Activated CD4-positive, alpha-beta T cell treated with anti-CD3 and anti-CD28 coated beads, Interleukin-2, amount 10 ng/mL, durations not matched to agents 7 days and 5 days (primary cell): ENCODE measurements around the gene C1GALT1C1. TPM values are rescaled to one million over a fixed set of nuclear protein-coding genes. Genes with fewer than 3 reads are reported as not detected.
A peak's percentile ranks its signal among the peaks of the same experiment; 100 is the strongest.
"Not testable (repeated sequence)": the region's sequence is repeated elsewhere in the genome, so short reads cannot be mapped to it uniquely, and the experiment has no call there.

ENCODE experiments used
- CTCF ChIA-PET: fragments of 350-600 bp; sonication (Branson Sonifier 250); formaldehyde crosslinking; loops from one replicate; lab custom pipeline; 2021; ENCODE audit warnings: antibody characterized with exemption; lab: Charles Lee
- POLR2A ChIA-PET: fragments of 350-600 bp; sonication (Branson Sonifier 250); formaldehyde crosslinking; loops from one replicate; lab custom pipeline; 2021; ENCODE audit warnings: antibody characterized with exemption; lab: Charles Lee
- DNase-seq: peaks from one replicate; pipeline ENCODE4 v3.0.0-alpha.2; 2020
- H3K27ac Mint-ChIP-seq: one replicate; pipeline ENCODE4 v1.8.0; 2021; ENCODE audit warnings: mild to moderate bottlenecking, moderate library complexity, mixed read lengths
- H3K27me3 Mint-ChIP-seq: one replicate; pipeline ENCODE4 v1.8.0; 2021; ENCODE audit warnings: mixed read lengths
- H3K36me3 Mint-ChIP-seq: one replicate; pipeline ENCODE4 v1.8.0; 2021; ENCODE audit warnings: low read depth, mixed read lengths
- H3K4me1 Mint-ChIP-seq: one replicate; pipeline ENCODE4 v1.8.0; 2021; ENCODE audit warnings: mixed read lengths
- H3K4me3 Mint-ChIP-seq: one replicate; pipeline ENCODE4 v1.8.0; 2021; ENCODE audit warnings: mild to moderate bottlenecking, moderate library complexity, mixed read lengths
- H3K9me3 Mint-ChIP-seq: one replicate; pipeline ENCODE4 v1.8.0; 2021; ENCODE audit warnings: mixed read lengths
- total RNA-seq, 2 experiments: library from RNA; stranded (reverse); gene quantifications; one replicate each; pipeline ENCODE4 v1.2.3, GENCODE V29; 2021

Gene C1GALT1C1
- 10 to 100 TPM; 24.8 to 25.6 TPM for total RNA-seq

DNA sequence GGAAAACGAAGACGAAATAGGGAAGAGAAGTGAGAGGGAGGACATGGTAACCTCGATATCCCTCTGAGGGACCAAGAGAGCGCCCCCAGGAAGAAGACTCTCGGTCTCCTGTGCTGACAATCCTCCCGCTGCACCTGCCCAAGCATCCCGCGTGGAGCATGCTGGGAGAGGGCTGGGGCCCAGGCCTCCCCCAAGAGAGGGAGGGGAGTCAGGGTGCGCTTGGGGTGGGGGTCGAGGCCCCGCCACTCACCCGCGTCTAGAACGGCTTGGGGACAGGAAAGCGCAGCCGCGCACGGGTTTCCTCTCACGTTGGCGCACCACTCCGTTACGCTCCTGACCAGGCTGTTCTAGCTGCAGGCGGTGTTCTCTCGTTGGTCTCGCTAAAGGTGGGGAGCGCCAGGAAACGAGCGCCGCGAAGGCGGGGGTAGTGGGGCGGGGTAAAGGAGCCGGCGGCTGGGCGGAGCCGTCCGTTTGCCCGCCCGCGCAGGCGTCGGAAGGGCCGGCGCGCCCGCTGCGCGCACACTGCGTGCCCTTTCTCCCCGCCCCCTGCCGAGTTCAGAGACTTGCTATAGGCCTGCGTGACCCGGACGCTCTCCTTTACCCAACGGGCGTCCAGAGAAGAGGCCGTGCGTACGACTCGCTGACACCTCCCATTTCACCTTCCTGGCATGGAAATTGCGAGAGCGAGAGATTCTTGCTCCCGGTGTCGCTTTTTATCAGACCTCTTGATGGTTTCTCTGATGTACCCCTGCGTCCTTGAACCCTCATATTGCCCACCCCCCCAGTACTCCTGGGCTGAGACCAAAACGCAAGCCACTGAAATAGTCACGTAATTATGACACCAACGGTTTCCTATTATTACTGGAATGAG lies at the start of gene C1GALT1C1:
Gene C1GALT1C1 (minus strand): TSS at position 388 of the 871 bp plus-strand sequence. CDS start 2,888 bp downstream, outside the sequence.
- POLR2A ChIA-PET, result interaction anchor here (1.0 kb wide), 1 partner anchor 26 kb away, joined by 4 read pairs; the partner anchor contains the start of gene MCTS1
- CTCF ChIA-PET, result interaction anchor here (0.6 kb wide), 1 partner anchor 679 kb away, joined by 3 read pairs; no protein-coding TSS in a partner anchor
- peaks cover 29% of the 10 kb centered on the region for H3K4me1 Mint-ChIP-seq
- DNase-seq, result peak; percentile 92
- peak within 1 kb of the TSS; percentile 96 for H3K27ac Mint-ChIP-seq
- H3K4me3 Mint-ChIP-seq, result peak within 1 kb of the TSS; percentile 83
- H3K27me3 Mint-ChIP-seq, result no peaks in the 10 kb centered on the region
- no peaks in the 10 kb centered on the region for H3K9me3 Mint-ChIP-seq
- peaks cover 13% of the 10 kb centered on the region for H3K36me3 Mint-ChIP-seq

DNA sequence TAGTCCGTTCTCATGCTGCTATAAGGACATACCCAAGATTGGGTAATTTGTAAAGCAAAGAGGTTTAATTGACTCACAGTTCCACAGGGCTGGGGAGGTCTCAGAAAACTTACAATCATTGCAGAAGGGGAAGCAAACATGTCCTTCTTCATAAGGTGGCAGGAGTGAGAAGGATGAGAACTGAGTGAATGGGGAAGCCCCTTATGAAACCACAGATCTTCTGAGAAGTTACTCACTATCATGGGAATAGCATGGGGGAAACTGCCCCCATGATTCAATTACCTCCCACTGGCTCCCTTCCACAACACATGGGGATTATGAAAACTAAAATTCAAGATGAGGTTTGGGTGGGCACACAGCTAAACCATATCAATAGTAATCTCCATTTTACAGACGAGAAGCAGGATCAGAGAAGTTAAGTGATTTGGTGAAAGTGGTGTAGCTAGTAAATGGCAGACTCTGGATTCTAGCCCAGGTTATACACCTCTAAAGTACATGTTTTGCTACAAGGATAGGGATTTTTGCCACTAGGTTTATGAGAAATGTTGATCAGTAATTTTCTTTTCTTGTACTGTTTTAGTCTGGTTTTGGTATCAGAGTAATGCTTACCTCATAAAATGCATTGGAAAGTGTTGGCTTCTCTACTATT lies 47.3 kb upstream of the C1GALT1C1 start:
- H3K27ac Mint-ChIP-seq, result no peak overlapping the region
- no peak overlapping the region for H3K4me3 Mint-ChIP-seq
- peaks cover 9% of the 10 kb centered on the region for H3K9me3 Mint-ChIP-seq
- H3K36me3 Mint-ChIP-seq, result peaks cover 5% of the 10 kb centered on the region
- DNase-seq, result no peak
- no peaks in the 10 kb centered on the region for H3K27me3 Mint-ChIP-seq
- peaks cover 14% of the 10 kb centered on the region for H3K4me1 Mint-ChIP-seq
- ChIA-PET CTCF (no interaction called here), POLR2A (no interaction called here)

DNA sequence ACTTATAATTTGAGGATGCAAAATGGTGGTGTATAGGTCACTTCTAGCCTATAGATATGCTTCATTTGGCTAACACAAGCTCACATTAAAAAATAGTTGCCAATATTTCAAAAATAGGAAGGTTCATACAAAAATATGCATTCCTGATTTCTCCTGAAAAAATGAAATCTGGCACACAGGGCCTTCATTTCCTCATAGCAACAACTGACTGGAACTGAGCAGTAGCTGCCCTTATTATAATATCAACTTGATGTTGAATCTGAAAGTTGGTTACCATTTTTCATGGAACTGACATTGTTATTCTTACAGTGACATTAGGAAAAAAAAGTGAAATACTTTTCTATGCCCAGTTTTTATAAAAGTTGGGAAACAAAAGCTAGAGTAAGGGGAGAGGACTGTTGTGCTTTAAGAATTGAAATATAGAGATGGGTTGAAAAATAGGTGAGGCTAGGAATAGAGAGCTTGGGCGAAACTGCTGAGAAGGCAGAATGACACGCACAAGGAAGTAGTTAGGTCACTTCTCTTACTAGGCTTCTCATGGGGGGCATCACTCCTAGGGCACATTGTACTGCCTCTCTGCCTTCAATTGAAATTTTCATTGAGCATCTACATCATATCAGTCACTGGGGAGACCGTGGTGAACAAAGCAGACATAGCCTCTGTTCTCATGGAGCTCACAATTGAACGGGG lies 43.1 kb upstream of the C1GALT1C1 start:
- Mint-ChIP-seq H3K4me3 (no peak overlapping the region), H3K9me3 (peaks cover 9% of the 10 kb centered on the region), H3K36me3 (peaks cover 3% of the 10 kb centered on the region), H3K4me1 (peaks cover 5% of the 10 kb centered on the region), H3K27ac (no peak overlapping the region), H3K27me3 (no peaks in the 10 kb centered on the region)
- ChIA-PET POLR2A (no interaction called here), CTCF (no interaction called here)
- no peak for DNase-seq

DNA sequence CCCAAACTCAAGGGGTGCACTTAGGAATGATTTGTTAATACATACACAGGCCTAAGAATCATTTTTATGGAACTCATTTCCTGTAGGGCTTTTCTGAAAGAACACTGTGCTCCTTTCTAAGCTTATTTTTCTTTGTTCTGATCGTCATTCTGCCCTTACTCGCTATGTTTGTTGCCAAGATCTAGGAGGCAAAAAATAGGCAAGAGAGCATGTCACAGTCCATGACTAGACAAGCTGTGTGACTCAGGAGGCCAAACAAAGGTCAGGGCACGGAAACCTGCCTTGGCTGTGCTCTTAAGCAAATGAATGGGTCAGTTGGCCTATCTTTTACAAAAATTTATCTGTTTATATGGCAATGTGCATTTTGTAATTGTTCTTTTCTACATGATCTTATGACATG lies 42.5 kb upstream of the C1GALT1C1 start:
- H3K4me1 Mint-ChIP-seq, result peaks cover 5% of the 10 kb centered on the region
- POLR2A ChIA-PET, result no interaction called here

DNA sequence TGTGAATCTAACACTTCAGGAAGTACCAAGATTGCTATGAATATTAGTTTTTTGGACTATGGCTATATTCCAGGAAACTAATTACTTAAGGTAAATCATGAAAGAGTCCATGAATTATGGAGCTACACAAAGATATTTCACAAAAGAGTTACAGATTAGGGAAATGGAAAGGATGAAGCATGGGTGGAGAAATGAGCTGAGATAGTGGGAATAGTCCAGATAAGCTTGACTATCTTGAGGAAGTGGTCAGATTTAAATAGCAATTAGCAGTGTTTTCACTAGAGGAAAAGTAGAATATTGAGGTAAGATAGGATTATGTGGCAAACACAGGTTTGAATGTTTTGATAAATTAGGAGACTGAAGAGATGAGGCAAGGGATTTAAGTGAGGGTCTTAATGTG lies 42.1 kb upstream of the C1GALT1C1 start:
- Mint-ChIP-seq H3K9me3 (peaks cover 7% of the 10 kb centered on the region), H3K4me3 (no peak overlapping the region), H3K4me1 (peaks cover 3% of the 10 kb centered on the region), H3K27me3 (no peaks in the 10 kb centered on the region), H3K36me3 (peaks cover 3% of the 10 kb centered on the region), H3K27ac (no peak overlapping the region)
- ChIA-PET CTCF (no interaction called here), POLR2A (no interaction called here)
- no peak for DNase-seq

More for the DNA sequence above, 42.5 kb upstream of the C1GALT1C1 start:
- peaks cover 3% of the 10 kb centered on the region for H3K36me3 Mint-ChIP-seq
- no peak overlapping the region for H3K27ac Mint-ChIP-seq
- no peak overlapping the region for H3K4me3 Mint-ChIP-seq
- CTCF ChIA-PET, result no interaction called here
- H3K9me3 Mint-ChIP-seq, result peaks cover 9% of the 10 kb centered on the region
- DNase-seq, result no peak
- no peaks in the 10 kb centered on the region for H3K27me3 Mint-ChIP-seq

DNA sequence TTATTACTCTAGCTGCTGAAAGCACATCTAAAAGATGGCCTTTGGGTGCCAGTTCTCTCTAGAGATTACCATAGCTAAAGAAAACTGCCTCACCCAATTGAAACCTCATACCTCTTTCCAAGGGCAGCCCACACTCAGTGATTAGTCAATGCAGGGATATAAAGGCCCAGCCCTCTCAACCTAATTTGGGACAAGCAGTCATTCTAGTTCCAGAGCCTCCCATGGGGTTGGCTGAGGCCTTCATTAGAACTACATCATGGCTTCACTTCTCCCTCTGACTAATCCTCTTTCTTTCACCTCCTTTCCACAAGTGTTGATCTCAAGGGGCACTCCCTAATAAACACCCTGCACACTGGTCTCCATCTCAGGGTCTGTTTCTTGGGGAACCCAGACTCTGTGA lies 38.5 kb upstream of the C1GALT1C1 start:
- Mint-ChIP-seq H3K27ac (no peak overlapping the region), H3K4me3 (no peak overlapping the region), H3K27me3 (no peaks in the 10 kb centered on the region), H3K9me3 (no peaks in the 10 kb centered on the region), H3K36me3 (no peaks in the 10 kb centered on the region), H3K4me1 (peaks cover 7% of the 10 kb centered on the region)
- no peak for DNase-seq
- POLR2A ChIA-PET, result no interaction called here
- CTCF ChIA-PET, result interaction anchor here (0.6 kb wide), 1 partner anchor 55 kb away, joined by 4 read pairs; no protein-coding TSS in a partner anchor

DNA sequence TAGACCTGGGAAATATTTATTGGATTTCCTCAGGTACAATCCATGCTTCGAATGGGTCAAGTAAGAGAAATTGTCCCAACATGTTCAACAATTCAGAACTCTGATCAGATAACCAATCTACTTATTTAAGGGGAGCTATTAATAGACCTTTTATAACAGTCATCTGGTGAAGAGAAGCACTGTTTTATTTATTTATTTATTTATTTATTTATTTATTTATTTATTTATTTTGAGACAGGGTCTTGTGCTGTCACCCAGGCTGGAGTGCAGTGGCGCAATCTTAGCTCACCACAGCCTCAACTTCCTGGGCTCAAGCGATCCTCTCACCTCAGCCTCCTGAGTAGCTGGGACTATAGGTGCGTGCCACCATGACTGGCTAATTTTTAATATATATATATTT lies 34.7 kb upstream of the C1GALT1C1 start:
- POLR2A ChIA-PET, H3K9me3 Mint-ChIP-seq, H3K4me1 Mint-ChIP-seq, H3K4me3 Mint-ChIP-seq, DNase-seq, H3K27ac Mint-ChIP-seq, H3K27me3 Mint-ChIP-seq, H3K36me3 Mint-ChIP-seq: not testable (repeated sequence)
- CTCF ChIA-PET, result interaction anchor here (1.0 kb wide), 1 partner anchor 72 kb away, joined by 3 read pairs; no protein-coding TSS in a partner anchor

DNA sequence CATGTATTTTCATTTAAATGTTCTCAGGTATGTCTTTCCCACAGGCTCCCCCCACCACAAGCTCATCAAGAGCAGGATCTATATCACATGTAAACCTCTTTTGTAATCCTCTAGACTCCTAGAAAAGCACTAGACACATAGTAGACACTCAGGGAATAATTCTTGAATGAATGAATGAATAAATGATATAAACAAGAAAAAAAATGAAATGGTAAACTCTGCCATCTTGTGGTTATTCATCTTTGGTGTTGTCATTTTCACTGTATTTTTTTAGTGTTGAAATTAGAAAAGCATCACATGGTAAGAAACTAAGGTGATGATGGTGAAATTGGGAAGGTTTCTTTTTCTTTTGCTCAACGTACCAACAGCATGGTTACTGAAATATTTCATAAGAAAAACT lies 34.2 kb upstream of the C1GALT1C1 start:
- H3K36me3 Mint-ChIP-seq, result no peaks in the 10 kb centered on the region
- peaks cover 7% of the 10 kb centered on the region for H3K4me1 Mint-ChIP-seq
- H3K27me3 Mint-ChIP-seq, result no peaks in the 10 kb centered on the region
- no peak overlapping the region for H3K4me3 Mint-ChIP-seq
- DNase-seq, result no peak
- H3K27ac Mint-ChIP-seq, result no peak overlapping the region
- ChIA-PET CTCF (interaction anchor here (1.0 kb wide), 1 partner anchor 72 kb away, joined by 3 read pairs; no protein-coding TSS in a partner anchor), POLR2A (no interaction called here)
- no peaks in the 10 kb centered on the region for H3K9me3 Mint-ChIP-seq

DNA sequence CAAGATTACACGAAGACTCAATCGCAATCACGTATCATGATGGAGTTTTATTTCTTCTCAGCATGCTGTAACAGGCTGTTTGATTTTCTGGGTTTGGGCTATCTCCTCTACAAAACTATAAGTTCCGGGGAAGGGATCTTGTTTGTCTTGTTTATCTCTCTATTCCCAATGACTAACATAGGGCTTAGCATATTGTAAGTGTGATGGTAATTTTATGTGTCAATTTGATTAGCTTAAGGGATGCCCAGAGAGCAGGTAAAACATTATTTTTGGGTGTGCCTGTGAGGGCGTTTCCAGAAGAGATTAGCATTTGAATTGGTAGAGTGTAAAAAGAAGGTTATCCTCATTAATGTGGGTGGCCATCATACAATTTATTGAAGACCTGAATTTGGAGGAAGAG lies 32.8 kb upstream of the C1GALT1C1 start:
- Mint-ChIP-seq H3K4me1 (peaks cover 7% of the 10 kb centered on the region), H3K9me3 (no peaks in the 10 kb centered on the region), H3K36me3 (no peaks in the 10 kb centered on the region), H3K27ac (no peak overlapping the region), H3K27me3 (no peaks in the 10 kb centered on the region), H3K4me3 (no peak overlapping the region)
- POLR2A ChIA-PET, result no interaction called here
- DNase-seq, result no peak
- CTCF ChIA-PET, result no interaction called here

DNA sequence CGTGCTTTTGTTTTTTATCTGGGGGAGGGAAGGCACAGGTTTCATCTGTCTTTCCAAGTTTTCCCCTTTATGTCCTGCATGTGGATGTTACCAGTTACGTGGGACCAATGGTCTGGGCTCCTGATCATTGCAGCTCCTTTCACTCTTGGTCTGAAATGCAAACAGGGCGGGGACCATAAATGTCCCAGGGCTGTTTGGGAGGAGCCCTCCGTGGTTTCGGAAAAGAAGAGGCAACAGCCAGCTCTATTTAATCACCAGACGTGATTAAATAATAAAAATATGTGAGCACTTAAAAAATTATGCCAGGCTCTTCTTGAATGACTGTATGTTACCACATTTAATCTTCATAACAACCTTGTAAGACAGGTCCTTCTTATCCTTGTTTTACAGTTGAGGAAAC lies 30.8 kb upstream of the C1GALT1C1 start:
- H3K9me3 Mint-ChIP-seq, result no peaks in the 10 kb centered on the region
- H3K27ac Mint-ChIP-seq, result no peak overlapping the region
- no peak for DNase-seq
- no peaks in the 10 kb centered on the region for H3K36me3 Mint-ChIP-seq
- ChIA-PET POLR2A (no interaction called here), CTCF (interaction anchor here (0.9 kb wide), 1 partner anchor 10 kb away, joined by 3 read pairs; no protein-coding TSS in a partner anchor)
- no peaks in the 10 kb centered on the region for H3K27me3 Mint-ChIP-seq
- H3K4me1 Mint-ChIP-seq, result peaks cover 7% of the 10 kb centered on the region
- no peak overlapping the region for H3K4me3 Mint-ChIP-seq

DNA sequence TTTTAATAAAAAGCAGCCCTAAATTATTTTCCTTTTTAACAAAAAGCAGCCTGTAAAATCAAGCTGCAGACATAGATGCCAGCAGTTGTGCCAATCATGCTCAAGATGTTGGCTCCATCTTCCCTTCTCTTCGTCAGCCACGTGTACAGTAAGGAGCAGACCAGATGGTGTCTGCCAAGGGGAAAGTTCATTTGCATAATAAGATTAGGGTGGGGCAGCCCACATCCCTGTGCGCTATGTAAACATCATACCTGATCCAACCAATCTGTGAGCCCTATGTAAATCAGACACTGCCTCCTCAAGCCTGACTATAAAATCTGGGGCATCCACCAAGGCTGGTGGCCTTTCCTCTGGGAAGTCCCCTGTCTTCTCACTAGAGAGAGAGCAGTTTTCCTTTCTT lies 23.1 kb upstream of the C1GALT1C1 start:
- no peak overlapping the region for H3K4me3 Mint-ChIP-seq
- ChIA-PET CTCF (no interaction called here), POLR2A (no interaction called here)
- no peak overlapping the region for H3K27ac Mint-ChIP-seq
- no peak for DNase-seq
- no peaks in the 10 kb centered on the region for H3K27me3 Mint-ChIP-seq
- no peaks in the 10 kb centered on the region for H3K36me3 Mint-ChIP-seq
- H3K9me3 Mint-ChIP-seq, result no peaks in the 10 kb centered on the region
- no peaks in the 10 kb centered on the region for H3K4me1 Mint-ChIP-seq

DNA sequence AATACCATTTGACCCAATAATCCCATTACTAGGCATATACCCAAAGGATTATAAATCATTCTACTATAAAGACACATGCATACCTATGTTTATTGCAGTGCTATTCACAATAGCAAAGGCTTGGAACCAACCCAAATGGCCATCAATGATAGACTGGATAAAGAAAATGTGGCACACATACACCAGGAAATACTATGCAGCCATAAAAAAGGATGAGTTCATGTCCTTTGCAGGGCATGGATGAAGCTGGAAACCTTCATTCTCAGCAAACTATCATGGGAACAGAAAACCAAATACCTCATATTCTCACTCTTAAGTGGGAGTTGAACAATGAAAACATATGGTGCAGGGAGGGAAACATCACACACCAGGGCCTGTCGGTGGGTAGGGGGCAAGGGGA lies 22.4 kb upstream of the C1GALT1C1 start:
- DNase-seq, CTCF ChIA-PET, H3K27me3 Mint-ChIP-seq, H3K27ac Mint-ChIP-seq, H3K4me3 Mint-ChIP-seq, H3K36me3 Mint-ChIP-seq, H3K4me1 Mint-ChIP-seq, POLR2A ChIA-PET, H3K9me3 Mint-ChIP-seq: not testable (repeated sequence)

DNA sequence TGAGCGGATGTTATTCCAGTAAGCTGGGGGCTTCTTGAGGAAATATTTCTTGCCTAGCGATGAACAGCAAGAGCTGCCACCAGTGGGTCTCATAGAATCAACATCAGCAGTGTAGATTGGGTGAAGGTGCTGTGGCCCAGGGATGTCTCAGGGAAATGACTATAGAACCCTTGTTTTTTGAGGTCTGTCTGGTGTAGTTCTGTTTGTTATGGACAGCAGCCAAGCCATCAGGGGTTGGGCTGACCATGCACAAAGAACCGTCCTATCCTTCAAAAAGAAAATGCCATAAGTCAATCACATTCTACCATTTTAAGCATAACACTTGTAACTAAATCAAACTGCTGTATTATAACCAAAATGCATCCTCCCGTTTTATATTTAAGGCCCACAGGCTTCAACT lies 17.3 kb upstream of the C1GALT1C1 start:
- Mint-ChIP-seq H3K27me3 (no peaks in the 10 kb centered on the region), H3K4me1 (no peaks in the 10 kb centered on the region), H3K9me3 (no peaks in the 10 kb centered on the region), H3K36me3 (no peaks in the 10 kb centered on the region), H3K27ac (no peak overlapping the region), H3K4me3 (no peak overlapping the region)
- ChIA-PET POLR2A (no interaction called here), CTCF (no interaction called here)
- no peak for DNase-seq
